PC-9 (cell line): ENCODE data around the gene SEMA4B. TPM values are rescaled to one million over a fixed set of nuclear protein-coding genes. Genes with fewer than 3 reads are reported as not detected.
"Not testable (repeated sequence)": the region's sequence is repeated elsewhere in the genome, so short reads cannot be mapped to it uniquely, and the experiment has no call there.

Source experiments
- BruUV-seq: library from RNA; stranded (reverse); fragments of 400-500 nt; replicated peaks from 2 replicates; lab custom pipeline; 2021; lab: Mats Ljungman, UMichigan
- CTCF ChIA-PET: fragments of 300-600 bp; sonication (Branson Sonifier 250); formaldehyde crosslinking; loops from one replicate; lab custom pipeline; 2022; ENCODE audit warnings: antibody characterized with exemption; lab: Charles Lee
- POLR2A ChIA-PET: fragments of 300-600 bp; sonication (Branson Sonifier 250); formaldehyde crosslinking; loops from one replicate; lab custom pipeline; 2022; ENCODE audit warnings: antibody characterized with exemption; ENCODE audit not compliant: unreplicated experiment; lab: Charles Lee
- DNase-seq, 2 experiments: peaks; one replicate each; pipeline versions ENCODE4 v3.0.0 to v3.0.0-alpha.2; 2015 to 2022; ENCODE audit warnings: mixed read lengths in 1 of 2
- H2AFZ ChIP-seq: fragments of 200-600 bp; sonication (generic); 2 replicates; pipeline ENCODE4 v1.8.1; 2017; ENCODE audit warnings: antibody characterized with exemption
- H3F3A ChIP-seq: fragments of 200-600 bp; sonication (generic); 2 replicates; pipeline ENCODE4 v1.8.1; 2017; ENCODE audit warnings: antibody characterized with exemption, mild to moderate bottlenecking, low read depth; ENCODE audit not compliant: insufficient read depth
- H3K27ac ChIP-seq: fragments of 200-600 bp; sonication (generic); 2 replicates; pipeline ENCODE4 v1.6.1; 2016; ENCODE audit warnings: mixed run types
- H3K27me3 ChIP-seq: fragments of 200-600 bp; sonication (generic); 2 replicates; pipeline ENCODE4 v1.6.1; 2016; ENCODE audit warnings: low read depth, mixed run types; ENCODE audit not compliant: insufficient read depth
- H3K36me3 ChIP-seq: fragments of 200-600 bp; sonication (generic); 2 replicates; pipeline ENCODE4 v1.6.1; 2016; ENCODE audit warnings: low read depth, mixed run types
- H3K4me1 ChIP-seq: fragments of 200-600 bp; sonication (generic); replicated peaks from 2 replicates; pipeline ENCODE4 v1.6.1; 2016; ENCODE audit warnings: mixed run types; ENCODE audit not compliant: insufficient read depth
- H3K4me2 ChIP-seq: fragments of 200-600 bp; sonication (generic); 2 replicates; pipeline ENCODE4 v1.6.1; 2017; ENCODE audit warnings: mixed run types
- H3K4me3 ChIP-seq: fragments of 200-600 bp; sonication (generic); 2 replicates; pipeline ENCODE4 v1.6.1; 2016; ENCODE audit warnings: mixed run types
- H3K79me2 ChIP-seq: fragments of 200-600 bp; sonication (generic); 2 replicates; pipeline ENCODE4 v1.6.1; 2017; ENCODE audit warnings: low read depth, mixed run types
- H3K9me2 ChIP-seq: fragments of 200-600 bp; sonication (generic); 2 replicates; pipeline ENCODE4 v1.8.1; 2017; ENCODE audit warnings: mild to moderate bottlenecking; ENCODE audit not compliant: insufficient read depth
- H3K9me3 ChIP-seq: fragments of 200-600 bp; sonication (generic); 2 replicates; pipeline ENCODE4 v1.8.1; 2016; ENCODE audit warnings: low read depth; ENCODE audit not compliant: insufficient read depth
- H4K20me1 ChIP-seq: fragments of 200-600 bp; sonication (generic); 2 replicates; pipeline ENCODE4 v1.8.1; 2017; ENCODE audit not compliant: insufficient read depth
- EZH2 ChIP-seq: fragments of 200-600 bp; sonication (generic); IDR thresholded peaks from 2 replicates; pipeline ENCODE4 v1.8.0; 2017; ENCODE audit warnings: antibody characterized with exemption, low read depth
- intact Hi-C: fragments of 100-400 bp; cut with micrococcal nuclease; formaldehyde crosslinking; loops from one replicate; pipeline ENCODE4 v1.10.0; 2022; ENCODE audit not compliant: unreplicated experiment
- total RNA-seq: library from RNA; stranded (reverse); gene quantifications from 2 replicates; pipeline ENCODE4 v1.2.3, GENCODE V29; 2021
- TF ChIP-seq, protein P1 (sequence below): fragments of 200-600 bp; sonication (generic); conservative IDR thresholded peaks from 2 replicates; pipeline ENCODE4 v1.6.1; 2017; ENCODE audit warnings: mixed run types, antibody characterized with exemption, mild to moderate bottlenecking, moderate library complexity

The SEMA4B gene
- total RNA-seq, 1 experiment from 2014 or later: 70.7 TPM

DNA sequence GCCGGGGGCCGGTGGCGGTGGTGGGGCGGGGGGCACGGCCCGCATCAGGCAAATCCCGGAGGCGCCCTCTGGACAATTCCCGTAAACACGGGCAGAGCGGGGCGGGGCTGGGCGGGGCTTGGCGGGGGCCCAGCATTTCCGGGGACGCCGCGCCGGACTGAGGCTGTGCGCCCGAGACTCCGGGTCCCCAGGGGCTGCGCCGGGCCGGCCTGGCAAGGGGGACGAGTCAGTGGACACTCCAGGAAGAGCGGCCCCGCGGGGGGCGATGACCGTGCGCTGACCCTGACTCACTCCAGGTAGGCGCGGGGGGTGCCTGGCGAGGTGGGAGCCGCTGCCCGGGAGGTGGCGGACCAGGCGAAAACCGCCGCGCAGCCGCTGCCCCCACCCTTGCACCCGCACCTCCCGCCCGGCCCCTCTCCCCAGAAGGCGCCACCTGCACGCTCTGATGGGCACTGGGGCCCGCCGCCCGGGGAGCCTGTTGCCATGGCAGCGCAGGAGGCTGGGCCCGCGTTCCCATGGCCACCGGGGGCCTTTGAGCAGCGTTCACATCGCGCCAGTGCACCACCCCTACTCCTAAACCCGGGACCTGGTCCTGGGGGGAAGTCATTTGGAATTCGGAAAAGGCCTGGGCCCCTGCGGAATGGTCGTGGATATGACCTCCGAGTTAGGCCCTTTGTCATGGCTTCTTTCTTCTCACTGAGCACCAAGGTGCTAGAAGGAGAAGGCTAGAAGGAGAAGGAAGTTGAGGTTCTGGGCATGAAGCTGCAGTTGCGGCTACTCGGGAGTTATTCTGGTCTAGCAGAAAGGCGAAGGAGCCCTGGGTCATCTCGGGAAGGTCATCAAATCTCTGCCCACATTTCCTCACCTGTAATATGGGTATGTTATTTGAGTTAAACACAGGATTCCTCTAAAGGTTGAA lies 16.1 kb upstream of the SEMA4B start:
- peaks cover 27% of the 10 kb centered on the region for H3F3A ChIP-seq
- ChIA-PET POLR2A (interaction anchor here (1.0 kb wide), 1 partner anchor 24 kb away, joined by 11 read pairs; no protein-coding TSS in a partner anchor), CTCF (interaction anchor here (0.6 kb wide), 2 partner anchors 39 to 159 kb away, joined by 4 to 6 read pairs; no protein-coding TSS in a partner anchor)
- BruUV-seq: no TSS peak
- TF ChIP-seq, protein P1, sequence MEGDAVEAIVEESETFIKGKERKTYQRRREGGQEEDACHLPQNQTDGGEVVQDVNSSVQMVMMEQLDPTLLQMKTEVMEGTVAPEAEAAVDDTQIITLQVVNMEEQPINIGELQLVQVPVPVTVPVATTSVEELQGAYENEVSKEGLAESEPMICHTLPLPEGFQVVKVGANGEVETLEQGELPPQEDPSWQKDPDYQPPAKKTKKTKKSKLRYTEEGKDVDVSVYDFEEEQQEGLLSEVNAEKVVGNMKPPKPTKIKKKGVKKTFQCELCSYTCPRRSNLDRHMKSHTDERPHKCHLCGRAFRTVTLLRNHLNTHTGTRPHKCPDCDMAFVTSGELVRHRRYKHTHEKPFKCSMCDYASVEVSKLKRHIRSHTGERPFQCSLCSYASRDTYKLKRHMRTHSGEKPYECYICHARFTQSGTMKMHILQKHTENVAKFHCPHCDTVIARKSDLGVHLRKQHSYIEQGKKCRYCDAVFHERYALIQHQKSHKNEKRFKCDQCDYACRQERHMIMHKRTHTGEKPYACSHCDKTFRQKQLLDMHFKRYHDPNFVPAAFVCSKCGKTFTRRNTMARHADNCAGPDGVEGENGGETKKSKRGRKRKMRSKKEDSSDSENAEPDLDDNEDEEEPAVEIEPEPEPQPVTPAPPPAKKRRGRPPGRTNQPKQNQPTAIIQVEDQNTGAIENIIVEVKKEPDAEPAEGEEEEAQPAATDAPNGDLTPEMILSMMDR: no peak
- no peaks in the 10 kb centered on the region; the same call in 1 of the 2 replicates for H4K20me1 ChIP-seq
- no peaks in the 10 kb centered on the region for H3K27me3 ChIP-seq
- H3K79me2 ChIP-seq: peaks cover 28% of the 10 kb centered on the region
- DNase-seq: peak; percentile 57 to 72
- peaks cover 34% of the 10 kb centered on the region for H3K4me1 ChIP-seq
- peak overlapping the region; percentile 85 for H3K27ac ChIP-seq
- intact Hi-C loops: loop anchor here (1.0 kb wide), 3 partner anchors 20 to 26 kb away; no protein-coding TSS in a partner anchor
- H2AFZ ChIP-seq: peak overlapping the region; percentile 61
- H3K4me2 ChIP-seq: peak overlapping the region; percentile 82
- H3K36me3 ChIP-seq: no peaks in the 10 kb centered on the region
- peak overlapping the region; percentile 71 for H3K4me3 ChIP-seq
- no peaks in the 10 kb centered on the region for H3K9me3 ChIP-seq
- H3K9me2 ChIP-seq: no peaks in the 10 kb centered on the region

DNA sequence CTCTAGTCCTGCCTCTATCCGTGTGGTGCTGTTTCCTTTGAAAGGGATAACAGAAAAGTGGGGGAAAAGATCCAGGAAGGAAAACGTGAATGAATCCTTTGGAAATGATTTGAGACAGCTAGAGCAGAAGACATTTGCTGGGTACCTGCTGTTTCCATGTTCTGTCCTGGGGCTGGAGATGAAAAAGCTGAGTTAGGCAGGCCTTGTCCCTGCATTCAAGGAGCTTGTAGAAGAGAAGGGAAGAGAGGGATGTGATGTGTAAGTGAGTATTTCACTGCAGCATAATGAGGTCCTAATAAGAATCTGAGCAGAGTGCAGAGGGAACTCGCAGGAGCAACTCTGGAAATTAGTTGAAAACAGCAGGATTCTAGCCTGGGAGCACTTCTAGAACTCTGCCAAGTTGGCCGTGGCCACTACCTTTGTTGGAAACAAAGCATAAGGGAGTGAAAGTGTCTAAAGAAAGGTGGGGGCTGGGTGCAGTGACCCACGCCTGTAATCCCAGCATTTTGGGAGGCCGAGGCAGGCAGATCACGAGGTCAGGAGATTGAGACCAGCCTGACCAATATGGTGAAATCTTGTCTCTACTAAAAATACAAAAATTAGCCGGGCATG lies 13.8 kb upstream of the SEMA4B start:
- DNase-seq: no peak
- H4K20me1 ChIP-seq: no peaks in the 10 kb centered on the region; the same call in 1 of the 2 replicates
- no peak overlapping the region for H2AFZ ChIP-seq
- H3F3A ChIP-seq: peaks cover 31% of the 10 kb centered on the region
- no peak for TF ChIP-seq EZH2
- TF ChIP-seq, protein P1: no peak
- H3K4me1 ChIP-seq: peaks cover 46% of the 10 kb centered on the region
- H3K79me2 ChIP-seq: peaks cover 34% of the 10 kb centered on the region
- H3K4me3 ChIP-seq: no peak overlapping the region
- ChIA-PET CTCF (no interaction called here), POLR2A (interaction anchor here (0.7 kb wide), 2 partner anchors 17 to 84 kb away, joined by 4 to 5 read pairs; no protein-coding TSS in a partner anchor)
- H3K36me3 ChIP-seq: no peaks in the 10 kb centered on the region
- no peaks in the 10 kb centered on the region for H3K9me2 ChIP-seq
- intact Hi-C loops: no loop called here
- no peak overlapping the region for H3K27ac ChIP-seq
- BruUV-seq: no TSS peak
- H3K4me2 ChIP-seq: no peak overlapping the region
- H3K9me3 ChIP-seq: no peaks in the 10 kb centered on the region
- H3K27me3 ChIP-seq: no peaks in the 10 kb centered on the region

DNA sequence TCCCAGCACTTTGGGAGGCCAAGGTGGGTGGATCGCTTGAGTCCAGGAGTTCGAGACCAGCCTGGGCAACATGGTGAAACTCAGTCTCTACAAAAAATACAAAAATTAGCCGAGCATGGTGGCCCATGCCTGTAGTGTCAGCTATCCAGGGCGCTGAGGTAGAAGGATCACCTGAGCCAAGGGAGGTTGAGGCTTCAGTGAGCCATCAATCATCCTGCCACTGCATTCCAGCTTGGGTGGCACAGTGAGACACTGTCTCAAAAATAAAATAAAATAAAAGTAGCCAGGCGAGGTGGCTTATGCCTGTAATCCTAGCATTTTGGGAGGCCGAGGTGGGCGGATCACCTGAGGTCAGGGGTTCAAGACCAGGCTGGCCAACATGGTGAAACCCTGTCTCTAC lies 13.1 kb upstream of the SEMA4B start:
- H3K9me3 ChIP-seq, H3K36me3 ChIP-seq, BruUV-seq, CTCF ChIA-PET, H3K4me3 ChIP-seq, DNase-seq, H2AFZ ChIP-seq, H4K20me1 ChIP-seq, intact Hi-C loops, POLR2A ChIA-PET, H3K4me2 ChIP-seq, H3K27ac ChIP-seq, H3K27me3 ChIP-seq, H3K9me2 ChIP-seq: not testable (repeated sequence)
- Histone ChIP-seq H3K79me2 (peaks cover 34% of the 10 kb centered on the region), H3F3A (peaks cover 28% of the 10 kb centered on the region), H3K4me1 (peaks cover 43% of the 10 kb centered on the region)
